Loucy (cell line): ENCODE measurements around the gene FSTL4.

Experiments
- CTCF ChIP-seq: fragments of 200-600 bp; sonication (generic); conservative IDR thresholded peaks from 2 replicates; pipeline ENCODE4 v1.5.1; 2014; ENCODE audit warnings: mild to moderate bottlenecking, antibody characterized with exemption, low read length
- EZH2phosphoT487 ChIP-seq: fragments of 200-600 bp; IDR thresholded peaks from 2 replicates; pipeline ENCODE4 v1.6.1; 2018; ENCODE audit warnings: antibody characterized with exemption, mild to moderate bottlenecking, moderate library complexity, borderline replicate concordance

GRCh38 chr5:133220851-133221674 lies 391.3 kb downstream of the FSTL4 start:
- no peak for TF ChIP-seq CTCF
- no peak for TF ChIP-seq EZH2phosphoT487
